CD14-positive monocyte (primary cell): ENCODE data around the gene ZNF423. TPM values are rescaled to one million over a fixed set of nuclear protein-coding genes. Genes with fewer than 3 reads are reported as not detected.

ENCODE experiments used
- DNase-seq, 3 donors: peaks; one replicate each; pipeline ENCODE4 v3.0.0-alpha.2; 2011 to 2022
- H2AFZ ChIP-seq: 2 replicates; pipeline ENCODE4 v1.6.0; 2012; ENCODE audit warnings: mild to moderate bottlenecking, low read depth, low read length, inconsistent platforms; ENCODE audit not compliant: insufficient read depth, poor library complexity, severe bottlenecking
- H3K27ac ChIP-seq, 2 donors: 1 replicate in 1 of 2; 2 replicates in 1 of 2; pipeline ENCODE4 v1.5.1; 2012 to 2013; ENCODE audit warnings: low read length in 2 of 2, control low read depth in 1 of 2, inconsistent platforms in 1 of 2, low read depth in 1 of 2, mild to moderate bottlenecking in 1 of 2
- H3K27me3 ChIP-seq, 2 donors: one replicate each; pipeline versions ENCODE4 v1.6.0 to v1.6.1; 2011 to 2013; ENCODE audit warnings: low read length in 2 of 2; ENCODE audit not compliant: control insufficient read depth in 2 of 2, insufficient read depth in 2 of 2
- H3K36me3 ChIP-seq, 2 donors: replicated peaks in 1 of 2; 1 replicate in 1 of 2; 2 replicates in 1 of 2; pipeline versions ENCODE4 v1.5.1 to v1.6.1; 2012 to 2013; ENCODE audit warnings: low read length in 2 of 2, control low read depth in 1 of 2, inconsistent platforms in 1 of 2, mild to moderate bottlenecking in 1 of 2; ENCODE audit not compliant: insufficient read depth in 2 of 2, control insufficient read depth in 1 of 2
- H3K4me1 ChIP-seq, 2 donors: 1 replicate in 1 of 2; 2 replicates in 1 of 2; pipeline versions ENCODE4 v1.5.1 to v1.6.1; 2012 to 2013; ENCODE audit warnings: low read length in 2 of 2, control low read depth in 1 of 2, inconsistent platforms in 1 of 2, mild to moderate bottlenecking in 1 of 2, moderate library complexity in 1 of 2; ENCODE audit not compliant: insufficient read depth in 2 of 2, control insufficient read depth in 1 of 2
- H3K4me2 ChIP-seq: replicated peaks from 2 replicates; pipeline ENCODE3; 2012; ENCODE audit warnings: low read length, moderate library complexity, mild to moderate bottlenecking; ENCODE audit not compliant: poor library complexity, severe bottlenecking; ENCODE audit errors: extremely low read depth
- H3K4me3 ChIP-seq, 3 experiments: fragments of 200-600 bp in 1 of 3; sonication (generic) in 1 of 3; replicated peaks in 1 of 3; 1 replicate in 2 of 3; 2 replicates in 1 of 3; pipeline ENCODE4 v1.5.1; 2011 to 2013; ENCODE audit warnings: low read length in 3 of 3, mild to moderate bottlenecking in 3 of 3, control low read depth in 2 of 3, low read depth in 2 of 3, inconsistent platforms in 1 of 3, moderate library complexity in 1 of 3
- H3K79me2 ChIP-seq: 2 replicates; pipeline ENCODE4 v1.6.0; 2012; ENCODE audit warnings: mild to moderate bottlenecking, control low read depth, inconsistent platforms, low read length, moderate library complexity; ENCODE audit not compliant: insufficient read depth
- H3K9ac ChIP-seq: 2 replicates; pipeline ENCODE4 v1.6.0; 2017; ENCODE audit warnings: low read length, mild to moderate bottlenecking; ENCODE audit not compliant: insufficient read depth, poor library complexity, severe bottlenecking
- H3K9me3 ChIP-seq, 2 donors: replicated peaks in 1 of 2; 1 replicate in 1 of 2; 2 replicates in 1 of 2; pipeline versions ENCODE4 v1.5.1 to v1.6.1; 2012 to 2013; ENCODE audit warnings: low read length in 2 of 2, control low read depth in 1 of 2; ENCODE audit not compliant: control insufficient read depth in 1 of 2, insufficient read depth in 1 of 2
- H4K20me1 ChIP-seq: 2 replicates; pipeline ENCODE4 v1.6.0; 2012; ENCODE audit warnings: mild to moderate bottlenecking, low read length, control low read depth, moderate library complexity; ENCODE audit not compliant: insufficient read depth
- H3K27ac Mint-ChIP-seq, 7 donors: one replicate each; pipeline ENCODE4 v1.8.0; 2020; ENCODE audit warnings: mild to moderate bottlenecking in 7 of 7, mixed read lengths in 7 of 7, moderate library complexity in 6 of 7, inconsistent platforms in 2 of 7
- H3K27me3 Mint-ChIP-seq, 3 donors: one replicate each; pipeline ENCODE4 v1.8.0; 2021 to 2022; ENCODE audit warnings: low read depth in 3 of 3, mild to moderate bottlenecking in 3 of 3, mixed read lengths in 3 of 3, moderate library complexity in 3 of 3, inconsistent platforms in 1 of 3
- H3K36me3 Mint-ChIP-seq, 2 donors: one replicate each; pipeline ENCODE4 v1.8.0; 2020; ENCODE audit warnings: mixed read lengths in 2 of 2, inconsistent platforms in 1 of 2, mild to moderate bottlenecking in 1 of 2
- H3K4me1 Mint-ChIP-seq: one replicate; pipeline ENCODE4 v1.8.0; 2020; ENCODE audit warnings: mild to moderate bottlenecking, mixed read lengths
- H3K4me3 Mint-ChIP-seq, 2 donors: one replicate each; pipeline ENCODE4 v1.8.0; 2020; ENCODE audit warnings: mild to moderate bottlenecking in 2 of 2, mixed read lengths in 2 of 2, moderate library complexity in 1 of 2
- H3K9me3 Mint-ChIP-seq, 7 donors: one replicate each; pipeline ENCODE4 v1.8.0; 2020 to 2022; ENCODE audit warnings: mixed read lengths in 7 of 7, mild to moderate bottlenecking in 6 of 7, moderate library complexity in 6 of 7, inconsistent platforms in 2 of 7
- WGBS: methylation state at CpG from one replicate; pipeline ENCODE4 v1.1.5; 2013; ENCODE audit warnings: missing lambda C conversion rate; ENCODE audit not compliant: insufficient coverage; 5-methylcytosine and 5-hydroxymethylcytosine counted together
- intact Hi-C, 2 donors: fragments of 100-400 bp; cut with micrococcal nuclease; formaldehyde crosslinking; loops; one replicate each; pipeline versions ENCODE4 v1.15.0 to v1.15.1; 2023
- polyA plus RNA-seq, 3 donors: library from polyadenylated mRNA; depleted of rRNA in 1 of 3; unstranded in 2 of 3; stranded (reverse) in 1 of 3; fragments of 300-500 nt in 2 of 3; fragments of >200 nt in 1 of 3; fragmentation: Illumina TruSeq in 2 of 3; gene quantifications; 1 replicate in 2 of 3; 2 replicates in 1 of 3; pipeline ENCODE4 v1.2.3, GENCODE V29; 2012 to 2021
- TF ChIP-seq, protein P1 (sequence below): fragments of 200-600 bp; IDR thresholded peaks from one replicate; pipeline ENCODE4 v1.8.0; 2022; ENCODE audit warnings: antibody characterized with exemption, mild to moderate bottlenecking

The ZNF423 gene
- polyA plus RNA-seq, 3 donors, result not detected

DNA sequence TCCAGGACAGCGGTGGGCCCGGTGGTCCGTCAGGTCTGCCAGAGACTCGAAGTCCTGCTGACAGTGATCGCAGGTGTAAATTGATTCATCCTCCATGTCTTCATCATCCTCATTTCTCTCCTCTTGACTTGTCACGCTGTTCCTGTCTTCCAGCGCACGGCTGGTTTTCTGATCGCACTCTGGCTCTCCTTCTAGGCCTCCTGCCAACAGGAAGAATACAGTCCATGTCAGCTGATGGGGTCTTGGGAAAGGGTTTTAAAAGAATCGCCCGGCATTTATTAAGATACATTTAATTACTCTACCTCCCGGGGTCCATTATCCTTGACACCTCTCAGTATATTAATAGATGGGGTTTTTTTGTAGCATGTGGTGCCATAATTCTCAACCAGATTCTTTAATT lies 125.1 kb downstream of the ZNF423 start:
- H4K20me1 ChIP-seq, result no peaks in the 10 kb centered on the region
- H3K27me3 ChIP-seq, result no peaks in the 10 kb centered on the region
- no peak overlapping the region for H3K4me3 ChIP-seq
- no peak overlapping the region for H3K4me3 Mint-ChIP-seq
- no peak overlapping the region for H3K27ac Mint-ChIP-seq
- peaks cover 1 to 3% (median 2%) of the 10 kb centered on the region in 3 donors for H3K27me3 Mint-ChIP-seq
- no peaks in the 10 kb centered on the region for H3K79me2 ChIP-seq
- no peaks in the 10 kb centered on the region for H3K4me1 ChIP-seq
- peaks cover 8 to 19% of the 10 kb centered on the region in 2 donors for H3K9me3 ChIP-seq
- DNase-seq, result no peak
- H3K36me3 Mint-ChIP-seq, result no peaks in the 10 kb centered on the region
- H3K36me3 ChIP-seq, result no peaks in the 10 kb centered on the region
- 97% methylated on average over 3 of the region's 12 CpGs for WGBS
- no peak overlapping the region for H3K27ac ChIP-seq
- no peak overlapping the region for H3K9ac ChIP-seq
- no peak overlapping the region for H3K4me2 ChIP-seq
- no peaks in the 10 kb centered on the region for H3K4me1 Mint-ChIP-seq
- no peak overlapping the region for H2AFZ ChIP-seq
- peaks cover 7 to 25% (median 12%) of the 10 kb centered on the region in 7 donors for H3K9me3 Mint-ChIP-seq
- TF ChIP-seq, protein P1, sequence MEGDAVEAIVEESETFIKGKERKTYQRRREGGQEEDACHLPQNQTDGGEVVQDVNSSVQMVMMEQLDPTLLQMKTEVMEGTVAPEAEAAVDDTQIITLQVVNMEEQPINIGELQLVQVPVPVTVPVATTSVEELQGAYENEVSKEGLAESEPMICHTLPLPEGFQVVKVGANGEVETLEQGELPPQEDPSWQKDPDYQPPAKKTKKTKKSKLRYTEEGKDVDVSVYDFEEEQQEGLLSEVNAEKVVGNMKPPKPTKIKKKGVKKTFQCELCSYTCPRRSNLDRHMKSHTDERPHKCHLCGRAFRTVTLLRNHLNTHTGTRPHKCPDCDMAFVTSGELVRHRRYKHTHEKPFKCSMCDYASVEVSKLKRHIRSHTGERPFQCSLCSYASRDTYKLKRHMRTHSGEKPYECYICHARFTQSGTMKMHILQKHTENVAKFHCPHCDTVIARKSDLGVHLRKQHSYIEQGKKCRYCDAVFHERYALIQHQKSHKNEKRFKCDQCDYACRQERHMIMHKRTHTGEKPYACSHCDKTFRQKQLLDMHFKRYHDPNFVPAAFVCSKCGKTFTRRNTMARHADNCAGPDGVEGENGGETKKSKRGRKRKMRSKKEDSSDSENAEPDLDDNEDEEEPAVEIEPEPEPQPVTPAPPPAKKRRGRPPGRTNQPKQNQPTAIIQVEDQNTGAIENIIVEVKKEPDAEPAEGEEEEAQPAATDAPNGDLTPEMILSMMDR, result no peak
- intact Hi-C loops, result no loop called here

DNA sequence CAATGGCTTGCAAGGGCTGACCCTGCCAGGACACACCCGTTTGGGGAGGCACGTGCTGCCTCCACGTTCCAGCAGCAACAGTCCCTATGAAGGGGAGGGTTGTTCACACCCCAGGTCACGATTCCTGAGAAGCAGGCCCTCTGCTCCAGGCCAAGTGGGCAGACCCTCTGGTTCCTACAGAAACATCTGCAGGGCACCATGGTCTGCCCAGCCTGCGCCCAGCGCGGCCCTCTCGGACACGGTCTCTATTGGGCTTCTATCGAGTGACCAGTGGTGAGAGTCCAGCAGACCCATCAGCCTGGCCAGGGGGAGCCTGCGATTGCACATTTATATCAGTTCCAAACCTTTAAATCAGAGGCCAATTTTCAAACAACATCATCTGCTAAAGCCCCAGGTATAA lies 128.3 kb downstream of the ZNF423 start:
- Histone ChIP-seq H3K4me1 (no peaks in the 10 kb centered on the region), H3K27ac (no peak overlapping the region), H3K79me2 (no peaks in the 10 kb centered on the region), H3K27me3 (no peaks in the 10 kb centered on the region), H4K20me1 (no peaks in the 10 kb centered on the region), H3K36me3 (no peaks in the 10 kb centered on the region), H3K9me3 (peaks cover 8 to 19% of the 10 kb centered on the region in 2 donors), H3K4me3 (no peak overlapping the region), H2AFZ (no peak overlapping the region), H3K4me2 (no peak overlapping the region), H3K9ac (no peak overlapping the region)
- H3K27me3 Mint-ChIP-seq, result peaks cover 0 to 3% (median 2%) of the 10 kb centered on the region in 3 donors
- H3K27ac Mint-ChIP-seq, result no peak overlapping the region
- WGBS, result 95% methylated on average over 11 of the region's 11 CpGs
- H3K4me3 Mint-ChIP-seq, result no peak overlapping the region
- H3K4me1 Mint-ChIP-seq, result no peaks in the 10 kb centered on the region
- intact Hi-C loops, result no loop called here
- TF ChIP-seq, protein P1, result no peak
- no peaks in the 10 kb centered on the region for H3K36me3 Mint-ChIP-seq
- H3K9me3 Mint-ChIP-seq, result peaks cover 7 to 25% (median 13%) of the 10 kb centered on the region in 7 donors
- no peak for DNase-seq
